ENCODE results near the gene CBLN3.
"Not testable (repeated sequence)": the region's sequence is repeated elsewhere in the genome, so short reads cannot be mapped to it uniquely, and the experiment has no call there.

DNA sequence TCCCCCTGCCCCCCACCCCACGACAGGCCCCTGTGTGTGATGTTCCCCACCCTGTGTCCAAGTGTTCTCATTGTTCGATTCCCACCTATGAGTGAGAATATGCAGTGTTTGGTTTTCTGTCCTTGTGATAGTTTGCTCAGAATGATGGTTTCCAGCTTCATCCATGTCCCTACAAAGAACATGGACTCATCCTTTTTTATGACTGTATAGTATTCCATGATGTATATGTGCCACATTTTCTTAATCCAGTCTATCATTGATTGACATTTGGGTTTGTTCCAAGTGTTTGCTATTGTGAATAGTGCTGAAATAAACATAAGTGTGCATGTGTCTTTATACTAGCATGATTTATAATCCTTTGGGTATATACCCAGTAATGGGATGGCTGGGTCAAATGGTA, 41.0 kb upstream of the CBLN3 start:
- TF ChIP-seq, protein P1, sequence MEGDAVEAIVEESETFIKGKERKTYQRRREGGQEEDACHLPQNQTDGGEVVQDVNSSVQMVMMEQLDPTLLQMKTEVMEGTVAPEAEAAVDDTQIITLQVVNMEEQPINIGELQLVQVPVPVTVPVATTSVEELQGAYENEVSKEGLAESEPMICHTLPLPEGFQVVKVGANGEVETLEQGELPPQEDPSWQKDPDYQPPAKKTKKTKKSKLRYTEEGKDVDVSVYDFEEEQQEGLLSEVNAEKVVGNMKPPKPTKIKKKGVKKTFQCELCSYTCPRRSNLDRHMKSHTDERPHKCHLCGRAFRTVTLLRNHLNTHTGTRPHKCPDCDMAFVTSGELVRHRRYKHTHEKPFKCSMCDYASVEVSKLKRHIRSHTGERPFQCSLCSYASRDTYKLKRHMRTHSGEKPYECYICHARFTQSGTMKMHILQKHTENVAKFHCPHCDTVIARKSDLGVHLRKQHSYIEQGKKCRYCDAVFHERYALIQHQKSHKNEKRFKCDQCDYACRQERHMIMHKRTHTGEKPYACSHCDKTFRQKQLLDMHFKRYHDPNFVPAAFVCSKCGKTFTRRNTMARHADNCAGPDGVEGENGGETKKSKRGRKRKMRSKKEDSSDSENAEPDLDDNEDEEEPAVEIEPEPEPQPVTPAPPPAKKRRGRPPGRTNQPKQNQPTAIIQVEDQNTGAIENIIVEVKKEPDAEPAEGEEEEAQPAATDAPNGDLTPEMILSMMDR (IDR thresholded peaks at IDR 0.05): not testable (repeated sequence)
- not testable (repeated sequence) for TF ChIP-seq POLR2A (IDR thresholded peaks at IDR 0.05)
